Common myeloid progenitor, CD34-positive (primary cell): ENCODE data around the gene TENT5A.

ENCODE experiments used
- CTCF ChIA-PET: fragments of 350-600 bp; sonication (Branson Sonifier 250); formaldehyde crosslinking; loops from one replicate; lab custom pipeline; 2021; ENCODE audit warnings: antibody characterized with exemption; lab: Charles Lee
- POLR2A ChIA-PET: fragments of 350-600 bp; sonication (Branson Sonifier 250); formaldehyde crosslinking; loops from one replicate; lab custom pipeline; 2021; ENCODE audit warnings: antibody characterized with exemption; lab: Charles Lee
- DNase-seq, 3 donors: peaks; one replicate each; pipeline versions ENCODE4 v3.0.0 to v3.0.0-alpha.2; 2013
- H3K27ac ChIP-seq, 2 experiments: 1 replicate in 1 of 2; 2 replicates in 1 of 2; pipeline ENCODE4 v1.7.0; 2013; ENCODE audit warnings: inconsistent platforms in 2 of 2, low read length in 2 of 2, mild to moderate bottlenecking in 2 of 2, low read depth in 1 of 2, moderate library complexity in 1 of 2; ENCODE audit not compliant: severe bottlenecking in 2 of 2, insufficient read depth in 1 of 2, poor library complexity in 1 of 2
- H3K27me3 ChIP-seq, 5 experiments: replicated peaks in 2 of 5; 1 replicate in 3 of 5; 2 replicates in 2 of 5; pipeline versions ENCODE4 v1.6.1 to v1.7.0; 2013; ENCODE audit warnings: low read length in 4 of 5, mild to moderate bottlenecking in 2 of 5, moderate library complexity in 2 of 5, inconsistent platforms in 1 of 5; ENCODE audit not compliant: insufficient read depth in 5 of 5, control insufficient read depth in 4 of 5
- H3K36me3 ChIP-seq, 4 experiments: 1 replicate in 2 of 4; 2 replicates in 2 of 4; pipeline versions ENCODE4 v1.6.1 to v1.7.0; 2013; ENCODE audit warnings: low read length in 3 of 4, control low read depth in 1 of 4, mild to moderate bottlenecking in 1 of 4; ENCODE audit not compliant: control insufficient read depth in 4 of 4, insufficient read depth in 4 of 4
- H3K4me1 ChIP-seq, 4 experiments: 1 replicate in 3 of 4; 2 replicates in 1 of 4; pipeline versions ENCODE4 v1.6.1 to v1.7.1; 2013; ENCODE audit warnings: low read length in 3 of 4, mild to moderate bottlenecking in 3 of 4, control low read depth in 1 of 4, inconsistent platforms in 1 of 4, moderate library complexity in 1 of 4; ENCODE audit not compliant: control insufficient read depth in 4 of 4, insufficient read depth in 4 of 4; ENCODE audit errors: control extremely low read depth in 1 of 4
- H3K4me3 ChIP-seq, 7 experiments: 1 replicate in 4 of 7; 2 replicates in 3 of 7; pipeline versions ENCODE4 v1.5.1 to v1.7.0; 2013; ENCODE audit warnings: mild to moderate bottlenecking in 7 of 7, low read length in 6 of 7, moderate library complexity in 6 of 7, inconsistent platforms in 2 of 7, low read depth in 2 of 7, control low read depth in 1 of 7; ENCODE audit not compliant: insufficient read depth in 4 of 7, control insufficient read depth in 1 of 7; ENCODE audit errors: extremely low read depth in 1 of 7
- H3K9me3 ChIP-seq, 5 experiments: 1 replicate in 4 of 5; 2 replicates in 1 of 5; pipeline versions ENCODE4 v1.6.1 to v1.7.1; 2013; ENCODE audit warnings: low read length in 4 of 5, mild to moderate bottlenecking in 2 of 5, inconsistent platforms in 1 of 5, low read depth in 1 of 5, moderate library complexity in 1 of 5; ENCODE audit not compliant: control insufficient read depth in 4 of 5, insufficient read depth in 2 of 5; ENCODE audit errors: control extremely low read depth in 1 of 5
- WGBS: methylation state at CpG from one replicate; pipeline ENCODE4 v1.1.5; 2013; ENCODE audit not compliant: insufficient coverage; 5-methylcytosine and 5-hydroxymethylcytosine counted together

The TENT5A gene

DNA sequence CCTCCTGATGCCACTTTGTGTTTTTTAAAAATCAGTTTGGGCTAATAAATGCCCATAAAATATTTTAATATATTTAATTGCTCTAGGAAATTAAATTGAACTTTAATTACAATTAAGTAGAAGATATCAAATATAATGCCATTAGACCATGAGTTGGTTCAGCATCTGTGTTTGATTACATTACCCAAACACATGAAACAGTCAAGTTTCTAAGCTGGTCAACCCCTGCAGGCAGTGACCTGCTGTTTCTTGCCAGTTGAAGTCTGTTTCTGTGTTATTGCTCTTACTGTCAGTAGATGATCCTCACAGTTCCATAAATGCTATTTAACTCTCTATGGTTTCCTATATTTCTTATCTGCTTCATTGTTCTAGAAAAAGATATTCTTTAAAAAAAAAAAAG, 9.7 kb upstream of the TENT5A start:
- ChIA-PET POLR2A (no interaction called here), CTCF (interaction anchor here (1.6 kb wide), 1 partner anchor 9 kb away, joined by 4 read pairs; no protein-coding TSS in a partner anchor)
- H3K36me3 ChIP-seq: no peaks in the 10 kb centered on the region
- H3K27ac ChIP-seq: no peak overlapping the region
- no peaks in the 10 kb centered on the region for H3K27me3 ChIP-seq
- no peak for DNase-seq
- H3K9me3 ChIP-seq: no peaks in the 10 kb centered on the region
- peaks cover 18 to 44% (median 31%) of the 10 kb centered on the region in 4 experiments for H3K4me1 ChIP-seq
- no peak overlapping the region for H3K4me3 ChIP-seq

DNA sequence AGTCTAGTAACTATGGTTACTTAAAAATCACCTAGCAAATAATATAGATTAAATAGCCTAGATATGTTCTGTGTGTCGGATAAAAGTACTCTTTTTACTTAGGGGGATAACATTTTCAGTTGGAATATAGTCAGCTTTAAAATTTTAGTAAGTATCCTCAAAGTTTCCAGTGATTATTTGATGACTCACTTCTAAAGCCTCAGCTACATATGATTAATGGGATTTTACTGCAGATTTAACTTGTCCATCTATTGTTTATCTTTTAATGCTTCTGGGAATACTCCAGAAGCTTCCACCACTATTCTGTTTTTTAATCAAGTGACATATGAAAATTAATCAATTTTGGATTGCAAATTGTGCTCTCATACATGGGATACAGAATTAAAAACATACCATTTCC, 8.7 kb upstream of the TENT5A start:
- no peaks in the 10 kb centered on the region for H3K9me3 ChIP-seq
- WGBS: no CpG with 5 or more reads among the region's 1 CpG
- no peak overlapping the region for H3K4me3 ChIP-seq
- ChIA-PET POLR2A (interaction anchor here (0.6 kb wide), 1 partner anchor 77 kb away, joined by 4 read pairs; no protein-coding TSS in a partner anchor), CTCF (interaction anchor here (1.6 kb wide), 1 partner anchor 8 kb away, joined by 4 read pairs; no protein-coding TSS in a partner anchor)
- no peak overlapping the region for H3K27ac ChIP-seq
- peaks cover 10 to 36% (median 22%) of the 10 kb centered on the region in 4 experiments for H3K4me1 ChIP-seq
- DNase-seq: peak in 1 of 3 donors; percentile 22
- no peaks in the 10 kb centered on the region for H3K36me3 ChIP-seq
- no peaks in the 10 kb centered on the region for H3K27me3 ChIP-seq

DNA sequence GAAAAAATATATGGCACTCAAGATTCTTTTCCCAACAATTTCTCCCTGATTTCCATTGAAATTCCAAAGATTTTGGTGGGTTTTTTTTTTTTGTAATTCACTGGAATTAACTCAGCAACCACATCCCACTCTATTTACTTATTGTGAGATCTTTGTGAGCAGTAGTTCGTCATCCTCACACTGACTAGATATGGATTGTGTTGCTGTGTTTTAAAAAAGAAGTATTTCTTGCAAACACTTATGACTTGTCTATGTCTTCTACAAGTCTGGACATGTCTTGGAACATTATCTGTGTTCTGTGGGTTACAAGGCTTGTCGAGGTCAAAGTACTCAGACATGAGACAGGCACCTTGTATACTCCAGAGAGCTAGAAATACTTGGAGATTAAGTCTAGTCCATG, 7.3 kb upstream of the TENT5A start:
- Histone ChIP-seq H3K4me1 (peaks cover 2 to 23% (median 11%) of the 10 kb centered on the region in 4 experiments), H3K27ac (no peak overlapping the region), H3K27me3 (no peaks in the 10 kb centered on the region), H3K9me3 (no peaks in the 10 kb centered on the region), H3K4me3 (no peak overlapping the region), H3K36me3 (no peaks in the 10 kb centered on the region)
- DNase-seq: no peak
- CTCF ChIA-PET: no interaction called here
- POLR2A ChIA-PET: no interaction called here
- 75% methylated on average over 1 of the region's 2 CpGs for WGBS

DNA sequence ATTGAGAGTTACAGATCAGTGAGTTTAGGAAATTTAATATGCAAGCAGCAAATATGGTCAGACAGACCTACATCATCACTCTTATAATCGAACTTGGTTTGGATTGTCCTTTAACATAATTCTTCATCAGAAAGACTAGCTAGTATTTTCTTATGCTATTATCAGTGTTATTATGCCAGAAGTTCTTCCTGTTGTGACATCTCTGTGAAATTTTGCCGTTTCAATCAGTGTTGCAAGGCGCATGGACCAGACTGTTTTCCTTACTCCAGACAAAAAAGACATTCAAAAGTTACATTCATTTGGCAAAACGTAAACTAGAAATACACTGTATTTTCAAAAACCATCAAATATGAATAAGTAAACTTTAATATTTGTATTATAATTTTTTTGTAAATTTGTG, 5.7 kb upstream of the TENT5A start:
- POLR2A ChIA-PET: interaction anchor here (0.5 kb wide), 1 partner anchor 248 kb away, joined by 3 read pairs; no protein-coding TSS in a partner anchor
- Histone ChIP-seq H3K9me3 (no peaks in the 10 kb centered on the region), H3K4me3 (no peak overlapping the region), H3K27ac (no peak overlapping the region), H3K27me3 (no peaks in the 10 kb centered on the region), H3K36me3 (no peaks in the 10 kb centered on the region), H3K4me1 (peaks cover 4 to 22% (median 13%) of the 10 kb centered on the region in 4 experiments)
- DNase-seq: no peak
- CTCF ChIA-PET: no interaction called here
- WGBS: 80% methylated on average over 2 of the region's 4 CpGs

- Histone ChIP-seq H3K4me3 (no peak overlapping the region), H3K27ac (no peak overlapping the region), H3K9me3 (no peaks in the 10 kb centered on the region), H3K36me3 (no peaks in the 10 kb centered on the region), H3K4me1 (peaks cover 1 to 16% (median 10%) of the 10 kb centered on the region in 4 experiments), H3K27me3 (no peaks in the 10 kb centered on the region)
- DNase-seq: no peak
- ChIA-PET CTCF (interaction anchor here (0.9 to 1.8 kb wide), 3 partner anchors 24 to 58 kb away, joined by 3 read pairs; no protein-coding TSS in a partner anchor), POLR2A (no interaction called here)
- WGBS: 80% methylated on average over 1 of the region's 1 CpG
These were observed 4.2 kb upstream of the TENT5A start for GRCh38 chr6:81756690-81757089.

DNA sequence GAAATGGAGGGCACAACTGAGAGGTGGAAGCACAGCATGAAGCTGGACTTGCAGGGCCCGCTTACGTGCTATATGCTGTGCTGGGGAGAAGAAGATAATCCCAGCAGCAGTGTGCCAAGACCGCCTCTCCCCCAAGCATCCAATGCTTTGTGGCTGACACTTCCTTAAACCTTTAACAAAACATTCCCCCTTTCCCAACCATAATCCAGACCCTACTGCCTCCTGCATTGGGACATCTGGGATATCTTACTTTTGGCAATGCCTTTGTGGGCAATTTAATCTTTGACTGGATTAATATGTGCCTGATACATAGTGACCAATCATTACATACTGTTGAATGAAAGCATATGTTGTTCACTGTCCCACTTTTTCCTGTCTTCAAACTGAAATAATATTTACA, 3.1 kb upstream of the TENT5A start:
- ChIA-PET POLR2A (no interaction called here), CTCF (interaction anchor here (0.7 to 1.8 kb wide), 2 partner anchors 11 to 35 kb away, joined by 3 read pairs; no protein-coding TSS in a partner anchor)
- Histone ChIP-seq H3K9me3 (no peaks in the 10 kb centered on the region), H3K4me1 (peaks cover 7 to 24% (median 14%) of the 10 kb centered on the region in 4 experiments), H3K27me3 (no peaks in the 10 kb centered on the region), H3K4me3 (no peak overlapping the region), H3K27ac (no peak overlapping the region), H3K36me3 (no peaks in the 10 kb centered on the region)
- 100% methylated on average over 2 of the region's 3 CpGs for WGBS
- no peak for DNase-seq

- ChIA-PET POLR2A (no interaction called here), CTCF (interaction anchor here (0.7 to 4.0 kb wide), 7 partner anchors 11 to 1426 kb away, joined by 3 to 24 read pairs (median 4); no protein-coding TSS in a partner anchor)
- H3K36me3 ChIP-seq: peaks cover 0 to 3% (median 0%) of the 10 kb centered on the region in 4 experiments
- DNase-seq: no peak
- no peak overlapping the region for H3K27ac ChIP-seq
- peaks cover 10 to 30% (median 19%) of the 10 kb centered on the region in 4 experiments for H3K4me1 ChIP-seq
- H3K27me3 ChIP-seq: no peaks in the 10 kb centered on the region
- H3K9me3 ChIP-seq: no peaks in the 10 kb centered on the region
- H3K4me3 ChIP-seq: no peak overlapping the region
- WGBS: 90% methylated on average over 2 of the region's 6 CpGs
These were observed 2.4 kb upstream of the TENT5A start for GRCh38 chr6:81754906-81755305.
